Stomach (tissue), 9 donors: ENCODE data around the gene HAUS8. TPM values are rescaled to one million over a fixed set of nuclear protein-coding genes. Genes with fewer than 3 reads are reported as not detected.
A peak's percentile ranks its signal among the peaks of the same experiment; 100 is the strongest.

Experiments
- DNase-seq, 2 donors: peaks; one replicate each; pipeline versions ENCODE4 v3.0.0 to v3.0.0-alpha.2; 2013 to 2019
- H3K27ac ChIP-seq, 5 donors: fragments of 200-600 bp in 4 of 5; sonication (generic) in 4 of 5; one replicate each; pipeline ENCODE4 v1.5.1; 2013 to 2019; ENCODE audit warnings: mild to moderate bottlenecking in 1 of 5, moderate library complexity in 1 of 5
- H3K27me3 ChIP-seq, 3 donors: fragments of 200-600 bp; sonication (generic); one replicate each; pipeline ENCODE4 v1.5.1; 2017 to 2019; ENCODE audit warnings: mixed run types in 1 of 3
- H3K36me3 ChIP-seq, 4 donors: fragments of 200-600 bp; sonication (generic); 1 replicate in 3 of 4; 2 replicates in 1 of 4; pipeline ENCODE4 v1.5.1; 2016 to 2019
- H3K4me1 ChIP-seq, 4 donors: fragments of 200-600 bp; sonication (generic); one replicate each; pipeline ENCODE4 v1.5.1; 2016 to 2019
- H3K4me3 ChIP-seq, 4 donors: fragments of 200-600 bp; sonication (generic) in 3 of 4; one replicate each; pipeline ENCODE4 v1.5.1; 2016 to 2019; ENCODE audit warnings: mild to moderate bottlenecking in 1 of 4
- H3K9me3 ChIP-seq, 4 donors: fragments of 200-600 bp; sonication (generic); one replicate each; pipeline ENCODE4 v1.5.1; 2016 to 2019
- CTCF ChIP-seq, 7 experiments: fragments of 450-650 bp in 4 of 7; fragments of 200-600 bp in 3 of 7; sonication (generic) in 3 of 7; IDR thresholded peaks; one replicate each; pipeline ENCODE4 v1.5.1; 2016 to 2019; ENCODE audit warnings: antibody characterized with exemption in 7 of 7, control low read depth in 2 of 7, mild to moderate bottlenecking in 1 of 7
- EP300 ChIP-seq: sonication (generic); formaldehyde crosslinking; IDR thresholded peaks from one replicate; pipeline ENCODE4 v1.6.1; 2017; ENCODE audit warnings: antibody characterized with exemption
- POLR2A ChIP-seq, 4 donors: fragments of 450-650 bp; IDR thresholded peaks; one replicate each; pipeline ENCODE4 v1.6.1; 2016; ENCODE audit warnings: antibody characterized with exemption in 4 of 4, control low read depth in 2 of 4, mild to moderate bottlenecking in 1 of 4, moderate library complexity in 1 of 4
- POLR2AphosphoS5 ChIP-seq, 3 donors: sonication (generic); formaldehyde crosslinking; IDR thresholded peaks; one replicate each; pipeline ENCODE4 v1.6.1; 2016; ENCODE audit warnings: antibody characterized with exemption in 3 of 3
- WGBS, 5 donors: extraction: QIAGEN DNeasy Blood & Tissue Kit in 3 of 5; methylation state at CpG; one replicate each; pipeline versions ENCODE4 v1.1.5 to v1.1.7; 2013 to 2018; 5-methylcytosine and 5-hydroxymethylcytosine counted together
- intact Hi-C: fragments of 100-400 bp; cut with DNase I; formaldehyde crosslinking; loops from one replicate; pipeline ENCODE4 v1.15.1; 2023; ENCODE audit warnings: low total_unique reads
- polyA plus RNA-seq, 3 donors: library from polyadenylated mRNA; stranded (reverse); fragments of 200-250 nt; gene quantifications; one replicate each; pipeline ENCODE4 v1.2.3, GENCODE V29; 2013
- total RNA-seq, 5 donors: library from RNA; depleted of rRNA; stranded (reverse); fragments of >200 nt; gene quantifications; one replicate each; pipeline versions ENCODE4 v1.1.0 to v1.2.3, GENCODE V29; 2014 to 2016
- donor health status: healthy with polysubstance abuse.
- donor health status: Bipolar disorder and iron deficiency.
- donor health status: healthy.

Gene HAUS8
- total and polyA plus RNA-seq, 8 donors, result 0.45 to 27.2 (median 9.0) TPM

GRCh38 chr19:17088552-17088951 is 13.3 kb upstream of the HAUS8 start:
- TF ChIP-seq POLR2A (IDR thresholded peaks at IDR 0.05) (no peak), CTCF (IDR thresholded peaks at IDR 0.05) (no peak), POLR2AphosphoS5 (IDR thresholded peaks at IDR 0.05) (no peak), EP300 (no peak)

DNA sequence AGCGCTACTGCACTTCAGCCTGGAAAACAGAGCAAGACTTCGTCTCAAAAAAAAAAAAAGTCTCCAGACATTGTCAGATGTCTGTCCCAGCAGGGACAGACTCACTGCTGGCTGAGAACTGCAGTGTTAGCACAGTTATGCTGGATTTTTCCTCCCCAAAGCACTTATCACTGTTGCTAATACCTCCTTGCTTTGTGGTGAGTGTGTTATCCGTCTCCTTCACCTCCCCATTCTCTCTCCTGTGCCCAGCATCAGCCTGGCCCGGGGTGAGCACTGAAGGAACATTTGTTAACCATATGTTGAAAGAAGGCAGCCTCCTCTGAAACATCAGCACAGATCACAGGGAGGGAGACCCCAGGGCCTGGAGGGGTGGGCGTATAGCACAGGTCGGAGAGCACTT is 11.6 kb upstream of the HAUS8 start:
- DNase-seq, result no peak
- Histone ChIP-seq H3K4me1 (peaks cover 13 to 76% (median 42%) of the 10 kb centered on the region in 4 donors), H3K27me3 (no peaks in the 10 kb centered on the region), H3K36me3 (peaks cover 0 to 23% (median 14%) of the 10 kb centered on the region in 4 donors), H3K4me3 (no peak overlapping the region), H3K9me3 (no peaks in the 10 kb centered on the region), H3K27ac (peak overlapping the region in 3 of 5 donors; percentile 14 to 84 (median 35))
- 81 to 96% (median 88%) methylated on average over 6 of the region's 6 CpGs for WGBS, 5 donors
- TF ChIP-seq POLR2A (IDR thresholded peaks at IDR 0.05), result no peak
- TF ChIP-seq EP300, result no peak
- no peak for TF ChIP-seq POLR2AphosphoS5 (IDR thresholded peaks at IDR 0.05)
- TF ChIP-seq CTCF (IDR thresholded peaks at IDR 0.05), result no peak
- intact Hi-C loops, result no loop called here

More at GRCh38 chr19:17088552-17088951, 13.3 kb upstream of the HAUS8 start:
- Histone ChIP-seq H3K27me3 (no peaks in the 10 kb centered on the region), H3K36me3 (peaks cover 0 to 26% (median 14%) of the 10 kb centered on the region in 4 donors), H3K4me3 (no peak overlapping the region), H3K9me3 (no peaks in the 10 kb centered on the region), H3K4me1 (peaks cover 12 to 77% (median 39%) of the 10 kb centered on the region in 4 donors), H3K27ac (peak overlapping the region; percentile 37 to 84 (median 72))
- 81 to 93% (median 86%) methylated on average over 5 of the region's 5 CpGs for WGBS, 5 donors
- intact Hi-C loops, result no loop called here
- no peak for DNase-seq

DNA sequence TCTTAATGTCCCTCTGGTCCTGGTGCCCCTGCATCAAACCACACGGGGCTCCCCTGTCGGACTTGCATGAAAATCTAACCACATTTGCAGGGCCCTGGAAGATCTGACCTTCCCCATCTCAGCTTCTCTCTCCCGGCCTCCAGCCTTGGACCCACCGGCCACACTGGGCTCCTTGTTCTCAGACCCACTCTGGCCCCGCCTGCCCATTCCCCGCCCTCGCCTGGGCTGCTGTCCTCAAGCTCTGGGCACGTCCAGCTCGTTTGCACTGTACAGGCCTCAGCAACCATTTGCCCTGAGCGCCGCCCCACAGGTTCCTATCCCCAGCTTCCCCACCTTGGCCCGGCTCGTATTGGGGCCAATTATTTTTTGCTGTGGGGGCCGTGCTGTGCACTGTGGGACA is 10.9 kb upstream of the HAUS8 start:
- Histone ChIP-seq H3K27me3 (no peaks in the 10 kb centered on the region), H3K36me3 (peaks cover 0 to 23% (median 14%) of the 10 kb centered on the region in 4 donors), H3K27ac (peak overlapping the region in 1 of 5 donors; percentile 2), H3K4me3 (no peak overlapping the region), H3K9me3 (no peaks in the 10 kb centered on the region), H3K4me1 (peaks cover 9 to 76% (median 41%) of the 10 kb centered on the region in 4 donors)
- WGBS, 5 donors, result 84 to 90% (median 86%) methylated on average over 13 to 14 of the region's 14 CpGs
- intact Hi-C loops, result no loop called here
- peak in 1 of 2 donors; percentile 57 for DNase-seq
- TF ChIP-seq POLR2A (IDR thresholded peaks at IDR 0.05) (no peak), POLR2AphosphoS5 (IDR thresholded peaks at IDR 0.05) (no peak), EP300 (no peak), CTCF (IDR thresholded peaks at IDR 0.05) (no peak)

DNA sequence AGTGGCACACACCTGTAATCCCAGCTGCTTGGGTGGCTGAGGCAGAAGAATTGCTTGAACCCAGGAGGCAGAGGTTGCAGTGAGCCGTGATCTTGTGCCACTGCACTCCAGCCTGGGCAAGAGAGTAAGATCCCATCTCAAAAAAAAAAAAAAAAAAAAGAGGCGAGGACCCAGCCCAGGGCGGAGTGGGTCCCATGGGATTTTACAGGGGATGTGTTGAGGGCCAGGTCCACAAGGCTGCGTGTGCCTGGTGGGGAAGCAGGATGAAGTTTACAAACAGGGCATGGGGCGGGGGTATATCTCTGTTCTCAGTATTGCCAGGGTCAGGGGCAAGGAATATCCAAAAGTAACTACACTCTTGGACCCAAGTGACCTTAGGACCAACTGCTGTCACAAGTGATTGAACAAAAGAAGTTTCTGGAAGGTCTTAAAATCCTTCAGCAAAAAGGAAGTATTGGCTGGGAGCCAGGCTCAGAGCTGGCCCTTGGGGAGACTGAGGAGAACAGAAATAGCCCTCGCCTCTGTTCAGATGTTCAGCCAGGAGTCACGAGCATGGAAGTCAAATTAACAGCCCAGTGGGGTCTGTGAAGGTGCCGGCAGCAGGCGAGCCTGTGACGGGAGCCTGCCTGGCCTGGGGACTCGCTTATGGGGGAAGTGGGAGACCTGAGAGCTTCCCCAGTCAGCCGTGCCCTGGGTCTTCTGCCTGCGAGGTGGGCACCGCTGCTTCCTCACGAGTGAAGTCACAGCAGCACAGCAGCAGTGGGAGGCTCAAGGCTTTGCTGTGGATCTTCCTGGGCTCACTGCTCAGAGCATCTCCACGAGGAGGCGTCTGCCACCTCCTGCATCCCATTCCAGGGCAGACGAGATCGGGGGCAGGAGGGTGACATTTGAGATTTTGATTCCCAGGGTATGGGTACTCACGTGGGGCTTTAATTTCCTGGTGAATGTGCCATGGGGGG is 6.7 kb upstream of the HAUS8 start:
- H3K36me3 ChIP-seq, result peaks cover 0 to 14% (median 13%) of the 10 kb centered on the region in 4 donors
- TF ChIP-seq POLR2A (IDR thresholded peaks at IDR 0.05) (no peak), POLR2AphosphoS5 (IDR thresholded peaks at IDR 0.05) (no peak), EP300 (no peak), CTCF (IDR thresholded peaks at IDR 0.05) (no peak)
- H3K9me3 ChIP-seq, result no peaks in the 10 kb centered on the region
- peak overlapping the region in 4 of 5 donors; percentile 89 to 95 (median 94) for H3K27ac ChIP-seq
- H3K4me1 ChIP-seq, result peaks cover 40 to 80% (median 59%) of the 10 kb centered on the region in 4 donors
- 71 to 86% (median 74%) methylated on average over 19 to 20 of the region's 20 CpGs for WGBS, 5 donors
- no peaks in the 10 kb centered on the region for H3K27me3 ChIP-seq
- no peak for DNase-seq
- intact Hi-C loops, result no loop called here
- no peak overlapping the region for H3K4me3 ChIP-seq
